Breast epithelium (tissue), 4 donors: Measurements from ENCODE around the gene HDAC4. TPM values are rescaled to one million over a fixed set of nuclear protein-coding genes. Genes with fewer than 3 reads are reported as not detected.
A peak's percentile ranks its signal among the peaks of the same experiment; 100 is the strongest.

ENCODE experiments used
- DNase-seq, 2 donors: peaks; one replicate each; pipeline ENCODE4 v3.0.0-alpha.2; 2019; ENCODE audit warnings: low spot score in 2 of 2
- H3K27ac ChIP-seq, 2 donors: fragments of 200-600 bp; sonication (generic) in 1 of 2; one replicate each; pipeline ENCODE4 v1.5.1; 2016 to 2019; ENCODE audit warnings: mild to moderate bottlenecking in 1 of 2
- H3K27me3 ChIP-seq, 2 donors: fragments of 200-600 bp; sonication (generic) in 1 of 2; one replicate each; pipeline versions ENCODE4 v1.5.1 to v1.6.0; 2017 to 2019; ENCODE audit warnings: control low read depth in 1 of 2, mild to moderate bottlenecking in 1 of 2
- H3K36me3 ChIP-seq: fragments of 200-600 bp; one replicate; pipeline ENCODE4 v1.5.1; 2019
- H3K4me1 ChIP-seq, 2 donors: fragments of 200-600 bp; sonication (generic); one replicate each; pipeline ENCODE4 v1.5.1; 2016 to 2019; ENCODE audit warnings: control low read depth in 1 of 2
- H3K4me3 ChIP-seq, 3 donors: fragments of 200-600 bp; sonication (generic); 1 replicate in 2 of 3; 2 replicates in 1 of 3; pipeline ENCODE4 v1.5.1; 2016 to 2019; ENCODE audit warnings: mild to moderate bottlenecking in 3 of 3, moderate library complexity in 2 of 3
- H3K9me3 ChIP-seq, 2 donors: fragments of 200-600 bp; sonication (generic) in 1 of 2; one replicate each; pipeline ENCODE4 v1.5.1; 2016 to 2019; ENCODE audit warnings: control low read depth in 1 of 2
- CTCF ChIP-seq, 3 donors: fragments of 450-650 bp; IDR thresholded peaks; one replicate each; pipeline ENCODE4 v1.5.1; 2016 to 2017; ENCODE audit warnings: antibody characterized with exemption in 3 of 3, mild to moderate bottlenecking in 3 of 3, moderate library complexity in 3 of 3
- POLR2A ChIP-seq: fragments of 450-650 bp; IDR thresholded peaks from one replicate; pipeline ENCODE4 v1.6.1; 2016; ENCODE audit warnings: antibody characterized with exemption, mild to moderate bottlenecking, moderate library complexity
- POLR2AphosphoS5 ChIP-seq, 3 donors: sonication (generic); formaldehyde crosslinking; IDR thresholded peaks; one replicate each; pipeline ENCODE4 v1.6.1; 2017; ENCODE audit warnings: antibody characterized with exemption in 3 of 3
- intact Hi-C: fragments of 100-400 bp; cut with DNase I; formaldehyde crosslinking; loops from one replicate; pipeline ENCODE4 v1.15.1; 2023; ENCODE audit warnings: low total_unique reads
- total RNA-seq, 3 donors: library from RNA; depleted of rRNA; stranded (reverse); fragments of >200 nt; gene quantifications; one replicate each; pipeline ENCODE4 v1.1.0, GENCODE V29; 2016

Gene HDAC4
- total RNA-seq, 3 donors from 2014 or later, result 20.3 to 36.0 (median 32.8) TPM

- no peak overlapping the region for H3K4me3 ChIP-seq
Measured at GRCh38 chr2:239379641-239380170, 21.1 kb downstream of the HDAC4 start.

GRCh38 chr2:239378918-239379640 lies 21.7 kb downstream of the HDAC4 start:
- intact Hi-C loops, result no loop called here
- peak in 1 of 2 donors; percentile 24 for DNase-seq
- TF ChIP-seq POLR2AphosphoS5 (IDR thresholded peaks at IDR 0.05), result no peak
- TF ChIP-seq CTCF (IDR thresholded peaks at IDR 0.05), result no peak
- TF ChIP-seq POLR2A, result no peak
- H3K4me1 ChIP-seq, result no peaks in the 10 kb centered on the region
- no peak overlapping the region for H3K27ac ChIP-seq
- H3K4me3 ChIP-seq, result no peak overlapping the region
- no peaks in the 10 kb centered on the region for H3K36me3 ChIP-seq
- no peaks in the 10 kb centered on the region for H3K27me3 ChIP-seq
- no peaks in the 10 kb centered on the region for H3K9me3 ChIP-seq

More at GRCh38 chr2:239379641-239380170, 21.1 kb downstream of the HDAC4 start:
- Histone ChIP-seq H3K4me1 (no peaks in the 10 kb centered on the region), H3K27ac (no peak overlapping the region), H3K27me3 (no peaks in the 10 kb centered on the region), H3K36me3 (no peaks in the 10 kb centered on the region), H3K9me3 (no peaks in the 10 kb centered on the region)
- DNase-seq, result peak in 1 of 2 donors; percentile 48
- intact Hi-C loops, result no loop called here
- TF ChIP-seq POLR2AphosphoS5 (IDR thresholded peaks at IDR 0.05) (no peak), CTCF (IDR thresholded peaks at IDR 0.05) (no peak), POLR2A (no peak)

DNA sequence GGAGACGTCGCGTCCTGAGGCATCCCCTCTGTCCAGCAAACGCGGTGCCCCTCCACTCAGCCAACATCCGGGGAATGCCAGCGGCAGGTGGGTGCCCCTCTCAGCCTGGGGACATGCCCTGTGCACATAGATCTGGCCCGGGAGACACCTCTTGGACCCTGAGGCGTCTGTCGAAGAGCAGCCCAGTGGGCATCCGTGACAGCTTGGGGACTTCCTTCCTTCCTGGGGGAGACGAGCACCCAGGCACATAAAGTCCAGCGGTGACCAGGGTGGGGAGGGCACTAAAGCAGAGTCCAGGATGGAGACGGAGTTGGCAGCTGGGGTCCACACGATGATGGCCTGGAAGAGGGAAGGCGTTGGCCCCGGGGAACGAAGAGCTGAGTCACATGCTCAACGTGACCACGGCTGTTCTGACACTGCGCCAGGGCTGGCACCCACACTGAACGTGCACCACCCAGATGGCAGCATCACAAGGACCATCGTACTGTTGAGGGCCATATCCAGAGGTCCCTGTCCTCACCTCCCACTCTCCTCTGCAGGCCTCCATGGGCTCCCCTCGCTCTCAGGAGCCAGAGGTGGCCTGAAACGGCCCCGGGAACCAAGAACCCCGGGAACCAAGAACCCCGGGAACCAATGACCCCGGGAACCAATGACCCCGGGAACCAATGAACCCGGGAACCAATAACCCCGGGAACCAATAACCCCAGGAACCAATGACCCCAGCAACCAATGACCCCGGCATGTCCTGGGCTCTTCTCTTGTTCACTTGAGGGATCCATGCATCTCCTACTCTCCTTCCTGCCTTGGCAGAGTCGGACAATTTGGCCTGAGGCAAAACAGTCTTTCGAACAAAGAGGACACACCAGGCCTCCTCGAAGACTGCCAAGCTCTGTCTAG lies 22.6 kb downstream of the HDAC4 start:
- intact Hi-C loops, result no loop called here

GRCh38 chr2:239377591-239377990 lies 23.2 kb downstream of the HDAC4 start:
- intact Hi-C loops, result no loop called here
- H3K27ac ChIP-seq, result no peak overlapping the region
- TF ChIP-seq POLR2A, result no peak
- TF ChIP-seq CTCF (IDR thresholded peaks at IDR 0.05), result no peak
- no peak for TF ChIP-seq POLR2AphosphoS5 (IDR thresholded peaks at IDR 0.05)
- H3K36me3 ChIP-seq, result no peaks in the 10 kb centered on the region
- no peaks in the 10 kb centered on the region for H3K27me3 ChIP-seq
- H3K4me3 ChIP-seq, result no peak overlapping the region
- no peaks in the 10 kb centered on the region for H3K9me3 ChIP-seq
- DNase-seq, result peak in 1 of 2 donors; percentile 48
- H3K4me1 ChIP-seq, result no peaks in the 10 kb centered on the region

More for the DNA sequence above, 22.6 kb downstream of the HDAC4 start:
- H3K4me1 ChIP-seq, result no peaks in the 10 kb centered on the region
- H3K27ac ChIP-seq, result no peak overlapping the region
- H3K9me3 ChIP-seq, result no peaks in the 10 kb centered on the region
- TF ChIP-seq CTCF (IDR thresholded peaks at IDR 0.05) (no peak), POLR2A (no peak), POLR2AphosphoS5 (IDR thresholded peaks at IDR 0.05) (no peak)
- DNase-seq, result peak in 1 of 2 donors; percentile 47
- H3K27me3 ChIP-seq, result no peaks in the 10 kb centered on the region
- no peak overlapping the region for H3K4me3 ChIP-seq
- no peaks in the 10 kb centered on the region for H3K36me3 ChIP-seq
